Right lobe of liver (tissue), 6 donors: ENCODE results near the gene ZBTB8A. TPM values are rescaled to one million over a fixed set of nuclear protein-coding genes. Genes with fewer than 3 reads are reported as not detected.

Source experiments
- ATAC-seq, 4 donors: fragments of 200-7000 bp; cut with Tn5 transposase; one replicate each; pipeline ENCODE4 v1.9.1; 2020; ENCODE audit warnings: mild to moderate bottlenecking in 4 of 4, moderate library complexity in 4 of 4
- DNase-seq, 3 donors: peaks; one replicate each; pipeline ENCODE4 v3.0.0-alpha.2; 2020
- H3K27ac ChIP-seq, 3 donors: fragments of 200-600 bp; one replicate each; pipeline ENCODE4 v1.8.0; 2022
- H3K27me3 ChIP-seq, 2 donors: fragments of 200-600 bp; one replicate each; pipeline ENCODE4 v1.8.0; 2022
- H3K36me3 ChIP-seq, 4 donors: fragments of 200-600 bp; sonication (generic) in 1 of 4; one replicate each; pipeline versions ENCODE4 v1.5.1 to v1.8.0; 2017 to 2022; ENCODE audit warnings: control low read depth in 1 of 4
- H3K4me1 ChIP-seq, 4 donors: fragments of 200-600 bp; sonication (generic) in 1 of 4; one replicate each; pipeline versions ENCODE4 v1.5.1 to v1.8.0; 2017 to 2022; ENCODE audit warnings: control low read depth in 1 of 4
- H3K4me3 ChIP-seq, 3 donors: fragments of 200-600 bp; one replicate each; pipeline ENCODE4 v1.8.0; 2022
- H3K9me3 ChIP-seq, 4 donors: fragments of 200-600 bp; sonication (generic) in 1 of 4; one replicate each; pipeline versions ENCODE4 v1.5.1 to v1.8.0; 2017 to 2022; ENCODE audit warnings: control low read depth in 1 of 4
- CTCF ChIP-seq, 4 donors: fragments of 200-600 bp in 3 of 4; fragments of 450-650 bp in 1 of 4; IDR thresholded peaks; one replicate each; pipeline versions ENCODE4 v1.5.1 to v1.8.0; 2016 to 2022; ENCODE audit warnings: antibody characterized with exemption in 4 of 4, mild to moderate bottlenecking in 2 of 4
- POLR2A ChIP-seq: fragments of 450-650 bp; IDR thresholded peaks from one replicate; pipeline ENCODE4 v1.6.1; 2017; ENCODE audit warnings: antibody characterized with exemption, mild to moderate bottlenecking
- WGBS: methylation state at CpG from one replicate; pipeline ENCODE4 v1.1.6; 2018; ENCODE audit warnings: low coverage, low lambda C conversion rate; ENCODE audit not compliant: insufficient coverage; ENCODE audit errors: missing lambda C conversion rate; 5-methylcytosine and 5-hydroxymethylcytosine counted together
- intact Hi-C, 2 donors: fragments of 100-400 bp; cut with DNase I; formaldehyde crosslinking; loops; one replicate each; pipeline versions ENCODE4 v1.11.2 to v1.14.1; 2022
- total RNA-seq, 6 experiments: library from RNA; depleted of rRNA in 2 of 6; stranded (reverse); fragments of >200 nt in 2 of 6; fragmentation: NEBNext Ultra II Directional in 3 of 6; extraction: Animal tissue kit (Norgen Biotek cat#: 25700) in 3 of 6; gene quantifications; one replicate each; pipeline versions ENCODE4 v1.1.0 to v1.2.4, GENCODE V29; 2016 to 2023
- donor health status: DM: no; HTN: yes; CAD: no.
- donor health status: DM: no; HTN: no; CAD: no.
- donor health status: DM: no; HTN: no; CAD: no.
- donor health status: DM: no; HTN: yes; CAD: no.
- donor health status: DM: no; HTN: yes; CAD: no.

Gene ZBTB8A
- total RNA-seq, 6 experiments from 2014 or later = 1.6 to 3.4 (median 2.3) TPM

GRCh38 chr1:32613472-32613871, 74.2 kb downstream of the ZBTB8A start:
- no peaks in the 10 kb centered on the region for H3K9me3 ChIP-seq
- intact Hi-C loops = no loop called here
- H3K4me1 ChIP-seq = peaks cover 0 to 3% (median 0%) of the 10 kb centered on the region in 4 donors
- H3K27ac ChIP-seq = no peak overlapping the region
- no peaks in the 10 kb centered on the region for H3K27me3 ChIP-seq
- 95% methylated on average over 3 of the region's 5 CpGs for WGBS
- ATAC-seq = no peak
- DNase-seq = no peak
- no peak overlapping the region for H3K4me3 ChIP-seq
- TF ChIP-seq CTCF (IDR thresholded peaks at IDR 0.05) = no peak
- TF ChIP-seq POLR2A = no peak
- H3K36me3 ChIP-seq = no peaks in the 10 kb centered on the region

DNA sequence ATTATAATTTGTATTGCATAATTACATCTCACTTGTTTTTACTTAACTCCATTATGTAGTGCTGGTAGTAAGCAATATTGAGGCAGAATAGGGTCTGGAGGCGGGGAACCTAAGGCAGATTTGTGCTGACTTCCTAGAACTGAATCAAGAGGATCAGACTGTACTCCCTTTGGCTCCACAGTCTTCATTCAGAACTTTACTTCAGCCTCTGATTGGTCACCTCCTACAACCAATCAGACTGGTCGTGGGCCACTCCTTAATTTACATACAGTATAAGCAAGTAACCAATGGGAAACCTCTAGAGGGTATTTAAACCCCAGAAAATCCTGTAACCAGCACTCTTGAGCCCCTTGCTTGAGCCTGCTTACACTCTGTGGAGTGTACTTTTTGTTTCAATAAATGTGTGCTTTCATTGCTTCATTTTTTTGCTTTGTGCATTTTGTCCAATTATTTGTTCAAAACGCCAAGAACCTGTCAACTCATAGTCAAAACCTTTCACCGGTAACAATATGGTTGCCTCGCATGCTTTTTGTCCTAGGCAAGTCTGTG, 79.5 kb downstream of the ZBTB8A start:
- 95% methylated on average over 5 of the region's 5 CpGs for WGBS
- DNase-seq = no peak
- Histone ChIP-seq H3K9me3 (no peaks in the 10 kb centered on the region), H3K36me3 (no peaks in the 10 kb centered on the region), H3K4me3 (no peak overlapping the region), H3K27me3 (no peaks in the 10 kb centered on the region), H3K27ac (no peak overlapping the region), H3K4me1 (no peaks in the 10 kb centered on the region)
- no peak for ATAC-seq
- TF ChIP-seq POLR2A (no peak), CTCF (IDR thresholded peaks at IDR 0.05) (no peak)
- intact Hi-C loops = no loop called here

- Histone ChIP-seq H3K4me1 (no peaks in the 10 kb centered on the region), H3K36me3 (peaks cover 0 to 2% (median 0%) of the 10 kb centered on the region in 4 donors), H3K27me3 (no peaks in the 10 kb centered on the region), H3K9me3 (no peaks in the 10 kb centered on the region), H3K27ac (no peak overlapping the region), H3K4me3 (no peak overlapping the region)
- no peak for TF ChIP-seq POLR2A
- peak in 1 of 4 donors; percentile 20 for TF ChIP-seq CTCF (IDR thresholded peaks at IDR 0.05)
- DNase-seq (no peak), ATAC-seq (no peak)
- WGBS = 80% methylated on average over 5 of the region's 5 CpGs
- intact Hi-C loops = no loop called here
Measured at GRCh38 chr1:32619701-32620485, 80.7 kb downstream of the ZBTB8A start.

DNA sequence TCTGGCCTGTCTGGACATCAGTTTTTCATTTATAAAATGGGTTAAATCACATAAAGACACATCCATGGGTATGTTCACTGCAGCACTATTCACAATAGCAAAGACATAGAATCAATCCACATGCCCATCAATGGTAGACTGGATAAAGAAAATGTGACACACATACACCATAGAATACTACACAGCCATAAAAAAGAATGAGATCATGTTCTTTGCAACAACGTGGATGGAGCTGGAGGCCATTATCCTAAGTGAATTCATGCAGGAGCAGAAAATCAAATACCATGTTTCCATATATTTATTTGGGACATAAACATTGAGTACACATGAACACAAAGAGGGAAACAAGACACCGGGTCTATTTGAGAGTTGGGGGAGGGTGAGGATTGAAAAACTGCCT, 83.0 kb downstream of the ZBTB8A start:
- ATAC-seq (no peak), DNase-seq (no peak)
- H3K36me3 ChIP-seq = peaks cover 0 to 10% (median 1%) of the 10 kb centered on the region in 4 donors
- no peak overlapping the region for H3K27ac ChIP-seq
- H3K4me1 ChIP-seq = no peaks in the 10 kb centered on the region
- H3K9me3 ChIP-seq = no peaks in the 10 kb centered on the region
- no peaks in the 10 kb centered on the region for H3K27me3 ChIP-seq
- WGBS = 95% methylated on average over 2 of the region's 2 CpGs
- H3K4me3 ChIP-seq = no peak overlapping the region
- no peak for TF ChIP-seq CTCF (IDR thresholded peaks at IDR 0.05)
- no peak for TF ChIP-seq POLR2A
- intact Hi-C loops = no loop called here
